Immature natural killer cell (primary cell): ENCODE measurements around the gene SPTBN4. TPM values are rescaled to one million over a fixed set of nuclear protein-coding genes. Genes with fewer than 3 reads are reported as not detected.
A peak's percentile ranks its signal among the peaks of the same experiment; 100 is the strongest.

ENCODE experiments used
- DNase-seq, 3 donors: peaks; one replicate each; pipeline ENCODE4 v3.0.0; 2022; ENCODE audit warnings: mixed read lengths in 1 of 3
- H3K27ac Mint-ChIP-seq, 6 donors: one replicate each; pipeline ENCODE4 v1.8.0; 2020; ENCODE audit warnings: mixed read lengths in 6 of 6, mild to moderate bottlenecking in 5 of 6, inconsistent platforms in 4 of 6, moderate library complexity in 3 of 6
- H3K27me3 Mint-ChIP-seq, 3 donors: one replicate each; pipeline ENCODE4 v1.8.0; 2020 to 2021; ENCODE audit warnings: low read depth in 3 of 3, mild to moderate bottlenecking in 3 of 3, mixed read lengths in 3 of 3, moderate library complexity in 3 of 3, inconsistent platforms in 1 of 3
- H3K36me3 Mint-ChIP-seq, 3 donors: one replicate each; pipeline ENCODE4 v1.8.0; 2020; ENCODE audit warnings: mixed read lengths in 3 of 3, inconsistent platforms in 2 of 3, mild to moderate bottlenecking in 2 of 3
- H3K4me1 Mint-ChIP-seq, 2 donors: one replicate each; pipeline ENCODE4 v1.8.0; 2020; ENCODE audit warnings: inconsistent platforms in 2 of 2, mild to moderate bottlenecking in 2 of 2, mixed read lengths in 2 of 2, moderate library complexity in 1 of 2
- H3K4me3 Mint-ChIP-seq, 5 donors: one replicate each; pipeline ENCODE4 v1.8.0; 2020; ENCODE audit warnings: mild to moderate bottlenecking in 5 of 5, mixed read lengths in 5 of 5, inconsistent platforms in 3 of 5, moderate library complexity in 3 of 5
- H3K9me3 Mint-ChIP-seq, 6 donors: one replicate each; pipeline ENCODE4 v1.8.0; 2020; ENCODE audit warnings: mild to moderate bottlenecking in 6 of 6, mixed read lengths in 6 of 6, inconsistent platforms in 4 of 6, moderate library complexity in 3 of 6
- polyA plus RNA-seq, 3 donors: library from polyadenylated mRNA; unstranded; fragments of 300-500 nt; fragmentation: Illumina TruSeq; gene quantifications; one replicate each; pipeline ENCODE4 v1.2.3, GENCODE V29; 2021

The SPTBN4 gene
- polyA plus RNA-seq, 3 donors from 2014 or later, result 0.26 TPM; not detected in 2

GRCh38 chr19:40611900-40612698 is 145.3 kb downstream of the SPTBN4 start:
- H3K4me1 Mint-ChIP-seq, result peaks cover 57 to 62% of the 10 kb centered on the region in 2 donors
- H3K27ac Mint-ChIP-seq, result peak overlapping the region; percentile 89 to 98 (median 92)

GRCh38 chr19:40612831-40613689 is 146.3 kb downstream of the SPTBN4 start:
- Mint-ChIP-seq H3K27me3 (peaks cover 0 to 11% (median 11%) of the 10 kb centered on the region in 3 donors), H3K36me3 (peaks cover 0 to 3% (median 0%) of the 10 kb centered on the region in 3 donors), H3K27ac (peak overlapping the region; percentile 89 to 98 (median 92)), H3K9me3 (no peaks in the 10 kb centered on the region), H3K4me3 (peak overlapping the region; percentile 92 to 96 (median 93)), H3K4me1 (peaks cover 54 to 62% of the 10 kb centered on the region in 2 donors)
- DNase-seq, result peak; percentile 62 to 67 (median 63)

More at GRCh38 chr19:40611900-40612698, 145.3 kb downstream of the SPTBN4 start:
- Mint-ChIP-seq H3K27me3 (peaks cover 0 to 14% (median 11%) of the 10 kb centered on the region in 3 donors), H3K36me3 (no peaks in the 10 kb centered on the region), H3K4me3 (peak overlapping the region; percentile 92 to 96 (median 93)), H3K9me3 (no peaks in the 10 kb centered on the region)
- no peak for DNase-seq

DNA sequence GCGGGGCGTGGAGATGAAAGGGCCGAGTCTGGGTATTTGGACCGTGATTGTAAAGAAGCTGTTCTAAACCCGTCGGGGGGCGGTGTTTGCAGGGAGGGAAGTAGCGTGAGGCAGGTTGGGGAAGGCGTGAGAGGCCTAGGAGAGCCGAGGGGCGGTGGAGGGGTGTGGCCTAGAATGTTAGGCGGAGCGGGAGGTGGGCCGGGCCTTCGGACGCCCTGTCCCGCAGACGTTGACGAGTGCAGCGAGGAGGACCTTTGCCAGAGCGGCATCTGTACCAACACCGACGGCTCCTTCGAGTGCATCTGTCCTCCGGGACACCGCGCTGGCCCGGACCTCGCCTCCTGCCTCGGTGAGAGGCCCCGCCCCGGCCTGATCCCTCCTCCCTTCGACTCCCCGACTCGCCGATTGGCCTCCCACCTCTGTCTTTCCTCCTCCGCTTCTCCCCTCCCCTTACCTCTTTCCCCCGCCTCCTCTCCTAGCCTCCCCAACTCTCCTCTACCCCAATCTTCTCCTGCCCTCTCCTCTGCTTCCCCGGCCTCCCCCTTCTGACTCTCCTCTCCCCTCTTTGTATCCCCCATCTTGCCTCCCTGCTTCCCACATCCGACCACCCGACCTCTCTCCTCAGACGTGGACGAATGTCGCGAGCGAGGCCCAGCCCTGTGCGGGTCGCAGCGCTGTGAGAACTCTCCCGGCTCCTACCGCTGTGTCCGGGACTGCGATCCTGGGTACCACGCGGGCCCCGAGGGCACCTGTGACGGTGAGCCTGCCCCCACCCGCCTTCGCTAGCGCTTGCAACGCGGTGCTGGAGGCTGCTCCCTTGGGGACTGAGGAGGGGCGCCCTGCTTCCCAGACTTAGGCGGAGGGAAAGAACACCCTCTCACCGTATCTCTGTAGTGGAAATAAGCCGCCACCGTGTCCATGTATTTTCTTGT is 147.2 kb downstream of the SPTBN4 start:
- H3K4me1 Mint-ChIP-seq, result peaks cover 51 to 57% of the 10 kb centered on the region in 2 donors
- H3K36me3 Mint-ChIP-seq, result peaks cover 0 to 6% (median 3%) of the 10 kb centered on the region in 3 donors
- peak overlapping the region; percentile 86 to 98 (median 90) for H3K27ac Mint-ChIP-seq

DNA sequence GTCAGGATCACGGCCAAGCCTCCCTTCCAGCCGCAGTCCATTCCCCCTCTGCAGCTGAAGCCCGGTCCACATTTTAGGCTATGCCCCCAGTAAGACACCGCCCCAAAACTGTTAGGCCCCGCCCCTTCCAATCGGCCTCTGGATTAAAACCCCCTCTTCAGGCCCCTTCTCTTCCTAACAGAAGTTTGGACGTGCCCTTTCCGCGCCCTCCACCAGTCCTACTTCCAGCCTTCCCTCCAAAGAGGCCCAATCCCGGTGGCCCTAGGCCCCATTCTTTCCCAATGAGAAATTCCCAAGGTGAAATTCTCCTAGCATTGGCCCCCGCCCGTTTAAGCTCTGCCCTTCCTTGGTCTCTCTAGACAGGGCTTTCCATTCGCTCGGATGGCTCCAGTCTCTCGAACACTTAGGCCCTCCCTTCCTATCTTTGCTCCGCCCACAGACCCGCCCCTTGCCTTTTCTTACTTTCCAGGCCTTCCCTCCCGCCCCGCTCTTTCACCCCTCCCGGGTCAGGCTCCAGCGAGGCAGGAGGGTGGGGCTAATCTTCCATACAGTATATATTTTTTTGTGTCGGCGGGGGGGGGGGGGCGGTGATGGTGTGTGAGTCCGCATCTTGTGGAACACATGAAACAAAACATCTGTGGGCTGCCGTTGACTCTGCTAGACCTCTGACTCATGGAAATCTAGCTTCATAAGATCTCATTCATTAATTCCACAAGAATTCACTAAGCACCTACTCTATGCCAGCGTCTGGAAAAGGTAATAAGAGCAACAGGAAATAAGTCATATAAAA is 148.0 kb downstream of the SPTBN4 start:
- DNase-seq, result peak; percentile 29 to 53 (median 52)
- Mint-ChIP-seq H3K4me3 (peak overlapping the region; percentile 92 to 96 (median 93)), H3K9me3 (no peaks in the 10 kb centered on the region), H3K27me3 (peaks cover 0 to 9% (median 8%) of the 10 kb centered on the region in 3 donors), H3K4me1 (peaks cover 45 to 51% of the 10 kb centered on the region in 2 donors), H3K27ac (peak overlapping the region; percentile 59 to 94 (median 82)), H3K36me3 (peaks cover 5 to 11% (median 10%) of the 10 kb centered on the region in 3 donors)

More for the DNA sequence above, 147.2 kb downstream of the SPTBN4 start:
- Mint-ChIP-seq H3K27me3 (peaks cover 0 to 9% (median 7%) of the 10 kb centered on the region in 3 donors), H3K4me3 (peak overlapping the region; percentile 92 to 96 (median 93)), H3K9me3 (no peaks in the 10 kb centered on the region)
- DNase-seq, result peak; percentile 81 to 84 (median 83)

DNA sequence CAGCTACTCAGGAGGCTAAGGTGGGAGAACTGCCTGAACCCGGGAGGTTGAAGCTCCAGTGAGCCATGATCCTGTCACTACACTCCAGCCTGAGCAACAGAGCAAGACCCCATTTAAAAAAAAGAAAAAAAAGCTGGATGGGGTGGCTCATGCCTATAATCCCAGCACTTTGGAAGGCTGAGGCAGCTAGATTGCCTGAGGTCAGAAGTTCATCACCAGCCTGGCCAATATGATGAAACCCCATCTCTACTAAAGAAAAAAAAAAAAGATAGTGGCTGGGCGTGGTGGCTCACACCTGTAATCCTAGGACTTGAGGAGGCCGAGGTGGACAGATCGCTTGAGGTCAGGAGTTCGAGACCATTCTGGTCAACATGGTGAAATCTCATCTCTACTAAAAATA is 149.4 kb downstream of the SPTBN4 start:
- DNase-seq, result no peak
- H3K9me3 Mint-ChIP-seq, result no peaks in the 10 kb centered on the region
- peaks cover 0 to 6% (median 3%) of the 10 kb centered on the region in 3 donors for H3K27me3 Mint-ChIP-seq
- H3K36me3 Mint-ChIP-seq, result peaks cover 9 to 14% (median 14%) of the 10 kb centered on the region in 3 donors
- no peak overlapping the region for H3K4me3 Mint-ChIP-seq
- H3K4me1 Mint-ChIP-seq, result peaks cover 32 to 37% of the 10 kb centered on the region in 2 donors
- no peak overlapping the region for H3K27ac Mint-ChIP-seq

- no peak overlapping the region for H3K4me3 Mint-ChIP-seq
- peaks cover 0 to 6% (median 3%) of the 10 kb centered on the region in 3 donors for H3K27me3 Mint-ChIP-seq
- peaks cover 31 to 37% of the 10 kb centered on the region in 2 donors for H3K4me1 Mint-ChIP-seq
- DNase-seq, result no peak
- peak overlapping the region in 1 of 6 donors; percentile 7 for H3K27ac Mint-ChIP-seq
- H3K36me3 Mint-ChIP-seq, result peaks cover 12 to 17% (median 17%) of the 10 kb centered on the region in 3 donors
- no peaks in the 10 kb centered on the region for H3K9me3 Mint-ChIP-seq
Observed at GRCh38 chr19:40616941-40617340, 150.1 kb downstream of the SPTBN4 start.

DNA sequence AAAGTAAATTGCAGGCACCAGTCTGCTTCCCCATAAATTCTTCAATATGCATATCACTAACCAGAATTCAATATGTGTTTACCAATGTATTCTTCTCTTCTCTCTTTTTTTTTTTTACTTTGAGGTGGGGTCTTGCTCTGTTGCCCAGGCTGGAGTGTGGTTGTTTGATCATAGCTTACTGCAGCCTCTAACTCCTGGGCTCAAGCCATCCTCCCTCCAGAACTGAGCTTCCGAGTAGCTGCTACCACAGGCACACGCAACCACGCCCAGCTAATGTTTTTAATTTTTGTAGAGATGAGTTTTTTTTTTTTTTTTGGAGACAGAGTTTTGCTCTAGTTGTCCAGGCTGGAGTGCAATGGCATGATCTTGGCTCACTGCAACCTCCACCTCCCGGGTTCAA is 151.2 kb downstream of the SPTBN4 start:
- DNase-seq, result no peak
- Mint-ChIP-seq H3K27me3 (peaks cover 0 to 6% (median 3%) of the 10 kb centered on the region in 3 donors), H3K4me1 (peaks cover 21 to 28% of the 10 kb centered on the region in 2 donors), H3K9me3 (no peaks in the 10 kb centered on the region), H3K27ac (no peak overlapping the region), H3K4me3 (no peak overlapping the region), H3K36me3 (peaks cover 12 to 22% (median 17%) of the 10 kb centered on the region in 3 donors)

DNA sequence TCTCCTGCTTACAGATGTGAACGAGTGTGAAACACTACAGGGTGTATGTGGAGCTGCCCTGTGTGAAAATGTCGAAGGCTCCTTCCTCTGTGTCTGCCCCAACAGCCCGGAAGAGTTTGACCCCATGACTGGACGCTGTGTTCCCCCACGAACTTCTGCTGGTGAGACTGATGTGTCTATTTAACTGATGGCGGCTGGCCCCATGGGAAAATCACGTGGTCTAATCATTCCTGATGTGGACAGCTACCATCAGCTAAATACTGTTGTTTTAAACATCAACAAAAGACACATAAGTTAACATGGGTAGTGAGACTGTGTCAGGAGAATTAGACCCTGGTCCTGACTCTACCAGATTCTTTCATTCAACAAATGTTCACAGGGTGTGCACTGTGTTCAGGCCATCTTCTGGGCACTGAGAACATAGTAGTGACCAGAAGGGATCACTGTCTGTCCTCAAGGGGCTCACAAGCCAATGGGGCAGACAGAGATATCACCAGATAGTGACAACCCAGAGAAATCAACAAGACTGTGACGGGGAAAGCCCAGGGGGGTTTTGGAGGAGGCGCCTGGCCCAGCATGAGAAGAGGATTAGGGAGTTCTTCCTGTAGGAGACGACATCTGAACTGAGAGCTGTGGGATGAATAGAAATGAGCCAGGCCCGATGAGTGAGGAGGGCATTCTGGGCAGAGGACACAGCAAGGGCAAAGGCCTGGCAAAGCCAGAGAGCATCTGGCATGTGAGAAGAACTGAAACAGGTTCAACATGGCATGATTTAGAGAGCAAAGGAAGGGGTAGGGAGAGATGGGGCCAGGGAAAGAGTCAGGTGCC is 152.7 kb downstream of the SPTBN4 start:
- Mint-ChIP-seq H3K36me3 (peaks cover 12 to 23% (median 17%) of the 10 kb centered on the region in 3 donors), H3K9me3 (no peaks in the 10 kb centered on the region), H3K4me3 (no peak overlapping the region), H3K27me3 (peaks cover 0 to 3% (median 3%) of the 10 kb centered on the region in 3 donors), H3K27ac (peak overlapping the region in 1 of 6 donors; percentile 58), H3K4me1 (peaks cover 8 to 15% of the 10 kb centered on the region in 2 donors)
- no peak for DNase-seq

GRCh38 chr19:40620161-40620485 is 153.3 kb downstream of the SPTBN4 start:
- Mint-ChIP-seq H3K4me1 (peaks cover 2 to 9% of the 10 kb centered on the region in 2 donors), H3K4me3 (no peak overlapping the region), H3K27ac (no peak overlapping the region), H3K27me3 (peaks cover 0 to 3% (median 0%) of the 10 kb centered on the region in 3 donors), H3K9me3 (no peaks in the 10 kb centered on the region), H3K36me3 (peaks cover 17 to 28% (median 21%) of the 10 kb centered on the region in 3 donors)
- no peak for DNase-seq

DNA sequence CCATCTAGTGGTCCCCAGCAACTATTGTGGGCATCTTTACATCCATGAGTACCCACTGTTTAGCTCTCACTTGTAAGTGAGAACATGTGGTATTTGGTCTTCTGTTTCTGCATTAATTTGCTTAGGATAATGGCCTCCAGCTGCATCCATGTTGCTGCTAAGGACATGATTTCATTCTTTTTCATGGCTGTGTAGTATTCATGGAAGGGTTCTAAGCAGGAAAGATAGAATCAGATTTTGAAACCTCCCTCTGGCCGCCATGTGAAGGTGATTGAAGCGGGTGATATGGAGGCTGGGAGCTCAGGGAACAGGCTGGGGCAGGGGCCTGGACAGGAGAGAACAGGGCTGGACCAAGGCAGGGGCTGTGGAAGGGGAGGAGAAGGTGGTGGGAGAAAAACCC is 154.5 kb downstream of the SPTBN4 start:
- Mint-ChIP-seq H3K36me3 (peaks cover 17 to 30% (median 26%) of the 10 kb centered on the region in 3 donors), H3K9me3 (no peaks in the 10 kb centered on the region), H3K27ac (no peak overlapping the region), H3K4me1 (peaks cover 8 to 10% of the 10 kb centered on the region in 2 donors), H3K27me3 (peaks cover 0 to 3% (median 0%) of the 10 kb centered on the region in 3 donors), H3K4me3 (no peak overlapping the region)
- DNase-seq, result no peak

DNA sequence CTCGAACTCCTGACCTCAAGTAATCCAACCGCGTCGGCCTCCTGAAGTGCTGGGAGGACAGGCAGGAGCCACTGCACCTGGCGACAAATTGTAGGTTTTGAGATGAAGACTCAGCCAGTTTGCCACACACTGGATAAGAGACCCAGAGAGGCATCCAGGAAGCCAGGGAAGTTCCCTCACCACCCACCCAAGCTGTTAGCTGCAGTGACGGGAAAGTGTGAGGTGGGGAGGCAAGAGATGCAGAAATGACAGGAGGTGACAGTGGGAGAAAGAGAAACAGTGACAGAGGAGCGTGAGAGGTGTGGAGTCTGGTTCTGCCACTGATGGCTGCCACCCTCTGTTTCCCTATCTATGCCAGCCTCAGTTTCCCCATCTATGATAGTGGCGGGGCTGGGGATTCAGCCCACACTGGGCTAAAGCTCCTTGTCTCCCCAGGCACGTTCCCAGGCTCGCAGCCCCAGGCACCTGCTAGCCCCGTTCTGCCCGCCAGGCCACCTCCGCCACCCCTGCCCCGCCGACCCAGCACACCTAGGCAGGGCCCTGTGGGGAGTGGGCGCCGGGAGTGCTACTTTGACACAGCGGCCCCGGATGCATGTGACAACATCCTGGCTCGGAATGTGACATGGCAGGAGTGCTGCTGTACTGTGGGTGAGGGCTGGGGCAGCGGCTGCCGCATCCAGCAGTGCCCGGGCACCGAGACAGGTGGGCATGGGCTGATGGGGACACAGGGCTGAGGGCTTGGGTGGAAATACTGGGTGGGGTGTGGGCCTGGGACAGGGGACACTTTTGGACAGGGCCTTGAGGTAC is 155.4 kb downstream of the SPTBN4 start:
- Mint-ChIP-seq H3K4me3 (no peak overlapping the region), H3K9me3 (no peaks in the 10 kb centered on the region), H3K27ac (no peak overlapping the region), H3K27me3 (peaks cover 0 to 3% (median 0%) of the 10 kb centered on the region in 3 donors), H3K4me1 (peaks cover 9 to 10% of the 10 kb centered on the region in 2 donors), H3K36me3 (peaks cover 17 to 30% (median 28%) of the 10 kb centered on the region in 3 donors)
- DNase-seq, result no peak
